ENCODE results near the gene NLRP5. TPM values are rescaled to one million over a fixed set of nuclear protein-coding genes. Genes with fewer than 3 reads are reported as not detected.

Gene NLRP5
- total RNA-seq = not detected in 2 replicates
- not detected in 2 replicates for polyA plus RNA-seq
- not detected in 2 replicates for polyA plus RNA-seq (2012)
- not detected in 2 replicates for polyA minus RNA-seq (ENCODE audit: low replicate concordance)

GRCh38 chr19:55986487-55986886, at the start of gene NLRP5:
TSS of gene NLRP5 (plus strand) at chr19:55986775.
- no peaks in the 10 kb centered on the region for H3K27me3 ChIP-seq (ENCODE audit: control insufficient read depth, insufficient read depth, low read length)
- no peaks in the 10 kb centered on the region for H3K4me1 ChIP-seq (ENCODE audit: control insufficient read depth, extremely low read depth, insufficient read depth, low read length)
- no peaks in the 10 kb centered on the region for H3K9me3 ChIP-seq (ENCODE audit: control insufficient read depth, insufficient read depth, low read depth, low read length)
- H3K79me2 ChIP-seq (ENCODE audit: control insufficient read depth, insufficient read depth, low read length) = no peaks in the 10 kb centered on the region
- DNase-seq (ENCODE audit: low read depth in 2 of 2) = no peak
- no peaks in the 10 kb centered on the region for H3K36me3 ChIP-seq (ENCODE audit: control insufficient read depth, insufficient read depth, low read length)
- no peak within 1 kb of the TSS for H3K9ac ChIP-seq (ENCODE audit: insufficient read depth, low read length)
- TF ChIP-seq CTCF (conservative IDR thresholded peaks at IDR 0.05 in 1 of 2, IDR thresholded peaks at IDR 0.05 in 1 of 2; ENCODE audit: low read depth in 1 of 2, low read length in 2 of 2) (no peak), EZH2 (IDR thresholded peaks at IDR 0.05; ENCODE audit: low read length, missing control alignments) (no peak)
- H3K4me3 ChIP-seq (replicated peaks in 1 of 4; ENCODE audit: control extremely low read depth in 1 of 4, insufficient read depth in 1 of 4, low read depth in 3 of 4, low read length in 4 of 4) = no peak within 1 kb of the TSS
- H3K4me2 ChIP-seq (ENCODE audit: extremely low read depth, insufficient read depth, low read length) = no peak within 1 kb of the TSS
- no peak within 1 kb of the TSS for H2AFZ ChIP-seq (ENCODE audit: low read length)
- H3K27ac ChIP-seq (ENCODE audit: insufficient read depth, low read length) = no peak within 1 kb of the TSS
- no peaks in the 10 kb centered on the region for H4K20me1 ChIP-seq (ENCODE audit: control insufficient read depth, extremely low read depth, insufficient read depth, low read length)

GRCh38 chr19:55939206-55939605, 47.4 kb upstream of the NLRP5 start:
- TF ChIP-seq CTCF (conservative IDR thresholded peaks at IDR 0.05 in 1 of 2, IDR thresholded peaks at IDR 0.05 in 1 of 2; ENCODE audit: low read depth in 1 of 2, low read length in 2 of 2) (no peak), EZH2 (IDR thresholded peaks at IDR 0.05; ENCODE audit: low read length, missing control alignments) (no peak)
- H3K9ac ChIP-seq (ENCODE audit: insufficient read depth, low read length) = no peak overlapping the region
- no peaks in the 10 kb centered on the region for H3K36me3 ChIP-seq (ENCODE audit: control insufficient read depth, insufficient read depth, low read length)
- H3K79me2 ChIP-seq (ENCODE audit: control insufficient read depth, insufficient read depth, low read length) = no peaks in the 10 kb centered on the region
- no peak overlapping the region for H3K27ac ChIP-seq (ENCODE audit: insufficient read depth, low read length)
- H3K27me3 ChIP-seq (ENCODE audit: control insufficient read depth, insufficient read depth, low read length) = no peaks in the 10 kb centered on the region
- H3K9me3 ChIP-seq (ENCODE audit: control insufficient read depth, insufficient read depth, low read depth, low read length) = no peaks in the 10 kb centered on the region
- no peaks in the 10 kb centered on the region for H3K4me1 ChIP-seq (ENCODE audit: control insufficient read depth, extremely low read depth, insufficient read depth, low read length)
- no peak overlapping the region for H2AFZ ChIP-seq (ENCODE audit: low read length)
- DNase-seq (ENCODE audit: low read depth in 2 of 2) = no peak
- H3K4me3 ChIP-seq (replicated peaks in 1 of 4; ENCODE audit: control extremely low read depth in 1 of 4, insufficient read depth in 1 of 4, low read depth in 3 of 4, low read length in 4 of 4) = no peak overlapping the region
- no peaks in the 10 kb centered on the region for H4K20me1 ChIP-seq (ENCODE audit: control insufficient read depth, extremely low read depth, insufficient read depth, low read length)
- H3K4me2 ChIP-seq (ENCODE audit: extremely low read depth, insufficient read depth, low read length) = no peak overlapping the region

- DNase-seq (ENCODE audit: low read depth in 2 of 2) = no peak
- no peaks in the 10 kb centered on the region for H3K36me3 ChIP-seq (ENCODE audit: control insufficient read depth, insufficient read depth, low read length)
- no peaks in the 10 kb centered on the region for H3K27me3 ChIP-seq (ENCODE audit: control insufficient read depth, insufficient read depth, low read length)
- no peak overlapping the region for H3K27ac ChIP-seq (ENCODE audit: insufficient read depth, low read length)
- no peak overlapping the region for H2AFZ ChIP-seq (ENCODE audit: low read length)
- H4K20me1 ChIP-seq (ENCODE audit: control insufficient read depth, extremely low read depth, insufficient read depth, low read length) = no peaks in the 10 kb centered on the region
- H3K79me2 ChIP-seq (ENCODE audit: control insufficient read depth, insufficient read depth, low read length) = no peaks in the 10 kb centered on the region
- H3K9ac ChIP-seq (ENCODE audit: insufficient read depth, low read length) = no peak overlapping the region
- TF ChIP-seq CTCF (conservative IDR thresholded peaks at IDR 0.05 in 1 of 2, IDR thresholded peaks at IDR 0.05 in 1 of 2; ENCODE audit: low read depth in 1 of 2, low read length in 2 of 2) (no peak), EZH2 (IDR thresholded peaks at IDR 0.05; ENCODE audit: low read length, missing control alignments) (no peak)
- no peaks in the 10 kb centered on the region for H3K4me1 ChIP-seq (ENCODE audit: control insufficient read depth, extremely low read depth, insufficient read depth, low read length)
- no peaks in the 10 kb centered on the region for H3K9me3 ChIP-seq (ENCODE audit: control insufficient read depth, insufficient read depth, low read depth, low read length)
- H3K4me2 ChIP-seq (ENCODE audit: extremely low read depth, insufficient read depth, low read length) = no peak overlapping the region
- H3K4me3 ChIP-seq (replicated peaks in 1 of 4; ENCODE audit: control extremely low read depth in 1 of 4, insufficient read depth in 1 of 4, low read depth in 3 of 4, low read length in 4 of 4) = no peak overlapping the region
Measured at GRCh38 chr19:55940306-55940705, 46.3 kb upstream of the NLRP5 start.

All from fibroblast of lung (primary cell).